GM19099 (cell line): Measurements from ENCODE around the gene RNF144A.

Experiments used
- POLR2A ChIP-seq: IDR thresholded peaks from 3 replicates; pipeline ENCODE4 v1.6.1; 2011; ENCODE audit warnings: low read depth; ENCODE audit not compliant: insufficient read length; ENCODE audit errors: extremely low read depth

RNF144A gene

GRCh38 chr2:6933911-6934310, 16.7 kb downstream of the RNF144A start:
- no peak for TF ChIP-seq POLR2A

DNA sequence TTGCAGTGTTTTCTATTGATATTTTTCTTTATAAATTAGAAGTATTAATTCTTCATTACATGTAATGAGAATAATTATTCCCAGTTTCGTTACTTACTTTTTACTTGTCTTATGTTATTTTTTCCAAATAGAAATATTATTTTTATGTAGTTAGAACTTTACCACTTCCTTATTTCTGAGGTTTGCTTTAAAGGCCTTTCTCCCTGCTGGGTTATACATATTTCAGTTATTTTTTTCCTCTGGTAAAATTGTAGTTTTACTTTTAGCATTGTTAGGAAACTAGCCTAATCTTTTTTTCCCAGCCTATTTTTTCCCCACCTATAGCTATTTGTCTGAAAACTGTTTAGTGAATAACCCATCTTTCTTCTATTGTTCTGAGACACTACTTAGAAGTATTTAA, 17.1 kb downstream of the RNF144A start:
- TF ChIP-seq POLR2A = no peak

DNA sequence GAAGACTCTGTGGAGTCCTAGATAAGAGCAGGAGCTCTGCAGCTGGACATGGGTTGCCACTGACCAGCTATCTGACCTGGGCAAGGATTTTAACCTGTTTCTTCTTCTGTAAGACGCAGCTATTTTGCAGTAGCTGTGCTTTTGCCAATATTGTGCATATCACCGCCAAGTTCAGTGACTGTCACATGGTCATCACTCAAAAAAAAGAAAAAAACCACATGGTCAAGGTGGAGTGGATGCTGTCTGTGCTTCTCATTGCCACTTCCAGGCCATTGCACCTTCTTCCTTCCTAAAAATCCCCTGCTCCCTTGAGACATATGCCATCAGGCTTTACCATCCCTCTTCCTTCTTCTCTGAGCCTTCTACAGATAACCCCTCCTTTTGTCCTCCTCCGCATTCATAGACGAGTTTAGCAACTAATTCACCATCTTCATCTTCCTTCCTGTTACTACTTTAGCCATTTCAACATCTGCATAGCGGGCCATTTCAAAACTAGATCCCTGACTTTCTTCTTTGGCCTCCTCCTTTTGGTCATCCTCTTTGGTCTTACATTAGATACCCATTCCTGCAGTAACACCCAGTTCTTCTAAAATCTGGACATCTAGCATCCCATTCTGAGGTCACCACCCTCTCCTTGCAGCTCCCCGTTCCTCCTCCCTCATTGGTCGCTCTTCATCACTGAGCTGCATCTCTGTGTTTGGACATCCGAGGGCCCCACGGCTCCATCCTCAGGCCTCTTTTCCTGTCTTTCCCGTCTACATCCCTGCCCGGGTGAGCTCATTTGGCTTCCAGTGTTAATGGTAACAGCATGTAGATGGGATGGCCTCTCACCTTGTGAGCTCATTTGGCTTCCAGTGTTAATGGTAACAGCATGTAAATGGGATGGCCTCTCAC, 17.8 kb downstream of the RNF144A start:
- TF ChIP-seq POLR2A = no peak

DNA sequence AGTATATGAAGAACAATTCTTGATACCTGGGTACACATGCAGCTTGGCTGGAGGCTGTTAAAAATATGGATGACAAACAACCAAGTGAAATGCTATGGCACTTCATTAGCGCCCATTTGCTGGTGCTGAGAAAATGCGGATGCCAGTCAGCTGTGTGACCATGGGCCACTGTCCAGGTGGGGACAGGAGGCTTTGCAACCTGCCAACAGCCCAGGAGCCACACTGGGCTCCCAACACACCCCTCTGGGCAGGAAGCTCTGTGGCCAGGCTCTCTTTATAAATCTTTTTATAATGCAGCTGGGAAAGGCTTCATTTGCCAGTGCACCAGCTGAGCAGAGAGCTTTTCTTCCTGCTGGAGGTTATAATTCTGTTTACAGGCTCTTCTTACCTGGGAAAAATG, 19.9 kb downstream of the RNF144A start:
- TF ChIP-seq POLR2A = no peak

DNA sequence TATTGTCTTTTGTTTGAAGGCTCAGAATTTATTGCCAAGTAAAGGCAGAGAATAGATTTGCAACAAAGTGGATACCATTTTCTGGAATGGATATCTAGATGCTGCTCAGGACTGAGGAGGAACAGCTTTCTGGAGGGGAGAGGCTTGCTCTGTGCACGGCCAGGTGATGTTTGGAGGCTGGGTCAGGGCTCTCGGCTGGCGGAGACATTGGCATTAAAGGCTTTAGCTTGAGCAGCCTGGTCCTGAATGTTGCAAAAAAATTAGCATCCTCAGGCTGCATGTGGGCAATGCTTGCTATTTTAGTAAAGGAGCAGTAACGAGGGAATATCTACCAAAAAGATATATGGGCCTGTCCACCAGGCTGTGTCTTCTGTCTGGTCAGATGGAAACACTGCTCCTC, 20.4 kb downstream of the RNF144A start:
- no peak for TF ChIP-seq POLR2A

DNA sequence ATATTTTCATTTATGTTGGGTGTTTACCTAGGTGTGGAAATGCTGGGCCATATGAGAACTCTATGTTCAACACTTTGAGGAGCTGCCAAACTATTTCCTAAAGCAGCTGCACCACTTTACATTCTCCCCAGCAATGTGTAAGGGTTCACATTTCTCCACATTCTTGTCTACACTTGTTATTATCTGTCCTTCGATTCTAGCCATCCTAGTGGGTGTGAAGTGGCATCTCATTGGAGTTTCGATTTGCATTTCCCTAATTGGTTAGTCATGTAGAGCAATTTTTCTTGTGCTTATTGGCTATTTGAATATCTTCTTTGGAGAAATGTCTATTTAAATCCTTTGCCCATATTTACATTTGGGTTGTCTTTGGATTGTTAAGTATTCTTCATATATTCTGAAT, 21.9 kb downstream of the RNF144A start:
- no peak for TF ChIP-seq POLR2A

DNA sequence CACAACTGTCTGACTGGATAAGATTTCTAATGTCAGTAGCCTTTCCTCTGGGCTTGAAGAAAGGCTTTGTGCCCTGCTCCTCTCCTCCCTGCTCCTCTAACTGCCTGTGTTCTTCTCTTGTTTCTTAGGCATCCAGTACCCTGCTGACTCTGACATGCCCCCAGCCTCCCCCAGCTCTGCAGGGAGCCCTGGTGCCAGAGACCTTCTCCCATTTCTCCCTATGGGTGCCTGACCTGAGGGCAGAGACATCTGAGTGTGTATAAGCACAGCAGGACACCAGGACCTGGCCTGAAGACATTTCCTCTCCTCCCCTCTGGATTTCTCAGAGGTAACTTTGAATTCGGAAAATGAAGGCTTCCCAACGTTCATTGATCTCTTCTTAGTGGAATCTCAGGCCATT, 23.6 kb downstream of the RNF144A start:
- no peak for TF ChIP-seq POLR2A

- TF ChIP-seq POLR2A = no peak
These were observed 24.3 kb downstream of the RNF144A start for GRCh38 chr2:6941299-6942046.

GRCh38 chr2:6942848-6943247, 25.6 kb downstream of the RNF144A start:
- no peak for TF ChIP-seq POLR2A

DNA sequence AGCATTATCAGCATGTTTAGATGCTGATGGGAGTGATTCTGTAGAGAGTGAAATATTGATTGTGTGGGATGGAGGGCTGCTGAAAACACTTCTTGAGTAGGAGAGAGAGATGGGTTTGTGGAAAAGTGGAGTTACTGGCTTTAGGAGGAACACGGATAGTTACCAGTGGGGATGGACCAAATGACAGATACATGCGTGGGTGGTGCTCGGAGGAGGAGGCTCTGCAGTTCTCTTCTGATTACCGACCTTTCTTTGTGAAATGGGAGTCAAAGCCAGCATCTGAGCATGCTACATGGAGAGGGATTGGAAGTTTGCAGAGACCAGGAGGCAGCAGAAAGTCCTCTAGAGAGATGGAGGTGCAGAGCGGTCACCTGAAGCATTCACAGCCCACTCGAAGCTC, 26.3 kb downstream of the RNF144A start:
- no peak for TF ChIP-seq POLR2A

- no peak for TF ChIP-seq POLR2A
These were observed 26.8 kb downstream of the RNF144A start for GRCh38 chr2:6943971-6944370.

GRCh38 chr2:6944555-6944954, 27.3 kb downstream of the RNF144A start:
- TF ChIP-seq POLR2A = no peak

GRCh38 chr2:6945087-6945813, 28.0 kb downstream of the RNF144A start:
- no peak for TF ChIP-seq POLR2A

- no peak for TF ChIP-seq POLR2A
These were observed 28.6 kb downstream of the RNF144A start for GRCh38 chr2:6945821-6946220.

GRCh38 chr2:6946722-6947121, 29.5 kb downstream of the RNF144A start:
- no peak for TF ChIP-seq POLR2A

GRCh38 chr2:6947929-6948676, 30.9 kb downstream of the RNF144A start:
- TF ChIP-seq POLR2A = no peak
